Activated CD8-positive, alpha-beta memory T cell treated with anti-CD3 and anti-CD28 coated beads, Interleukin-2, amount 50 U/mL, for 1 hour (primary cell): ENCODE data around the gene GPR89B.
"Not testable (repeated sequence)": the region's sequence is repeated elsewhere in the genome, so short reads cannot be mapped to it uniquely, and the experiment has no call there.

Experiments used
- DNase-seq: peaks from one replicate; pipeline ENCODE4 v3.0.0-alpha.2; 2020; ENCODE audit errors: extremely low read depth

Gene GPR89B

DNA sequence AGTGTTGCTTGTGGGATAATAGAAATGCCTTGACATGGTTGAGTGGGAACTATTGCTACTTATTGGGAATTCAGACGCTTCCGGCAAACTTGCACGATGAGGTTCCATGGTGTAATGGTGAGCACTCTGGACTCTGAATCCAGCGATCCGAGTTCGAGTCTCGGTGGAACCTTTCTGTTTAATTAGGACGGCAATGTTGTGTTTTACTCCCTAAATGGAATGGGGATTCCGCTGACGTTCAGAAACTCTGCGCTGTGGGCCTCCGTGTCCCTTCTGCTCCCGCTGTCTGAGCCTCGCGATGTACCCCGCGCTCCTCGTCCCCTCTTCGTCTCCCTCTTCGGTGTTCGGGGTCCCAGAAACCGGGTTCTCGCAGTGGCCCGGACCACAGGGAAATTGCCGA, 104.5 kb downstream of the GPR89B start:
- DNase-seq, result not testable (repeated sequence)

DNA sequence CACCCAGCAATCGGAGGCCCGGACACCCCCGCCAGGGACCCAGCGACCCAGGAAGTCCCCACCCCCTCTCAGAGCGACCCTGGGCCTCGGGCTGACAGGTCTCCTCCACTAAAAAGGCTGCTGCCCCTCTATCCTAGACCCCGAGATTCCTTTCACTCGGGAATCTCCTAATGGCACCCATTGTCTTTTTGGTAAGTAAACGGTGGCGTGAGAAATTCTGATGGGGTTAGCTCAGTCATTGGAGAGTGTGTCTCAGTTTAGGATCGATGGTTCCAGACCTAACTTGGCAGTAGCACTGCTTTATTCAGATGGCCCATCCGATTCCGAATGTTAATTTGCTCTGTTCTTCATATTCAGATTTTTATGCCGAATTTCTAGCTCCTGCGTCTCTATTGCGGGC, 104.9 kb downstream of the GPR89B start:
- not testable (repeated sequence) for DNase-seq

DNA sequence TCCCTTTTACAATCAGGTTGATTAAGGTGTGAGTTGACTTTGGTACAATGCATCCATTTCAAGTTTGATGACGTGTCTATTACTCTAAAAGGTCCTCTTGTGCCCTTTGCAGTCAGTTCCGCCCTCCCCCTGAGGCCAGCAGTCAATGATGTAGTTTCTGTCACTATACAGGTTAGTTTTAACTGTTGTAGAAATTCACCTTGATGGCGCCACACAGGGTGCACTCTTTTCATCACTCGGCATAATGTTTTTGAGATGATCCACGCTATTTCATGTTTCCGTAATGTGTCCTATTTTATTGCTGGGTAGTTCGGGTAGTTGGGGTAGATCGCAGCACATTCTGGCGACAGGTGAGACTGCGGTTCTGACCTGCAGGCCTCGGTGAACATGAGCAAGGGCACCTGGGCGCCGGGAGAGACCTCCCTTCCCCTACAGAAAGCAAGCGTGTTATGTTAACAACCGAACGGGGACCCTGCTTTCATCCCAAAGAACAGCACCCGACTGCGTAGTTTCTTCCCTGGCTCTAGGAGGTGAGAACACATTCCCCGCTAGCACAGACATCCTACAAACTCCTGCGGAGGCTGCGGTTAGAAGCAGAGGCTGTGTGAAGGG, 109.7 kb downstream of the GPR89B start:
- not testable (repeated sequence) for DNase-seq

DNA sequence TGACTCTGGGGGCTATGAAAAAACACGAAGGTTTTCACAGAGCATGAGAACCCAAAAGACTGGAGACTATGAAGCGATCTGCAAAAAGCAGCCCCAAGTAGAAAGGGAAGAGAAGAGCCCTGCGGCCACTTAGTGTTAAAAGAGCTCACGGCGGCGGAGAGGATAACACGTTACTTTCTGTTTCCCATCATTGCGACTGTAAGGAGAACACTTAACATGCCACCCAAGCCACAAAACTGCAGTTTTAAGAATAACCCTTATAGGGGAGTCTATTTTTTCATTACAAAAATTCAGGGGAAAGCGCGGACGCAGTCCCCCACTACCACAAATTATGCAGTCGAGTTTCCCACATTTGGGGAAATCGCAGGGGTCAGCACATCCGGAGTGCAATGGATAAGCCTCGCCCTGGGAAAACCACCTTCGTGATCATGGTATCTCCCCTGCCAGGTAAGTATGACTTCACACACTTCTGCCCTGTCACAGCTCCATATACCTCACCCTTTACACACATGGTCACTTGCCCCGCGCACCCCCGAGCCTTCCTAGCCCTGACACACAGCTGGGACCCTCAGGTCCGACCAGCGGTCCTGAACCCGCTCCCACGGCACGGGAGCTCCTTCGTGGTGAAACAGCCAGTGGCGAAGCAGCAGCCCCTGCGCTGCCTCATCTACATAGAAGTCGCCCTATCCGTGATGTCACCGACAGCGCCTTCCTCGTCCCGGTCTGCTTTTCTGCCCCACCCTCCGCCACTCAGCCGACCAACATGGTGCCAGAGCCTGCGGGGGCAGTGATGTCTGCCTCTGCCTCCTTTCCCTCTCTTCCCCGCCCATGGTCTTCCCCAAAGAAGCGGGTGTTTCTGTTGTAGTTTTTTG, 110.5 kb downstream of the GPR89B start:
- peak; percentile 46 for DNase-seq
